Neural progenitor cell (in vitro differentiated cells): ENCODE measurements around the gene YPEL2. TPM values are rescaled to one million over a fixed set of nuclear protein-coding genes. Genes with fewer than 3 reads are reported as not detected.

Experiments used
- DNase-seq: peaks from one replicate; pipeline ENCODE4 v3.0.0-alpha.2; 2016; ENCODE audit warnings: low spot score
- H2AFZ ChIP-seq: fragments of 200-600 bp; sonication (generic); replicated peaks from 2 replicates; pipeline ENCODE4 v1.6.1; 2016; ENCODE audit warnings: antibody characterized with exemption
- H3F3A ChIP-seq: fragments of 200-600 bp; sonication (generic); 2 replicates; pipeline ENCODE4 v1.6.1; 2016; ENCODE audit warnings: antibody characterized with exemption, low read depth
- H3K27ac ChIP-seq: fragments of 200-600 bp; sonication (generic); 2 replicates; pipeline ENCODE4 v1.5.1; 2016; ENCODE audit warnings: mild to moderate bottlenecking
- H3K27me3 ChIP-seq: fragments of 200-600 bp; sonication (generic); 2 replicates; pipeline ENCODE4 v1.6.1; 2016; ENCODE audit warnings: mild to moderate bottlenecking, moderate library complexity
- H3K36me3 ChIP-seq: fragments of 200-600 bp; sonication (generic); 2 replicates; pipeline ENCODE4 v1.5.1; 2016
- H3K4me1 ChIP-seq: fragments of 200-600 bp; sonication (generic); 2 replicates; pipeline ENCODE4 v1.6.1; 2016; ENCODE audit warnings: mixed run types
- H3K4me2 ChIP-seq: fragments of 200-600 bp; sonication (generic); 2 replicates; pipeline ENCODE4 v1.6.1; 2016
- H3K4me3 ChIP-seq: fragments of 200-600 bp; sonication (generic); 2 replicates; pipeline ENCODE4 v1.5.1; 2016
- H3K79me2 ChIP-seq: fragments of 200-600 bp; sonication (generic); 2 replicates; pipeline ENCODE4 v1.6.1; 2016; ENCODE audit warnings: low read depth
- H3K9ac ChIP-seq: fragments of 200-600 bp; sonication (generic); 2 replicates; pipeline ENCODE4 v1.6.1; 2016
- H3K9me3 ChIP-seq: fragments of 200-600 bp; sonication (generic); 2 replicates; pipeline ENCODE4 v1.5.1; 2016; ENCODE audit warnings: low read depth
- H4K20me1 ChIP-seq: fragments of 200-600 bp; sonication (generic); 2 replicates; pipeline ENCODE4 v1.6.1; 2016; ENCODE audit warnings: low read depth
- H3K27ac Mint-ChIP-seq: 3 replicates; pipeline ENCODE4 v1.8.0; 2021; ENCODE audit warnings: mixed read lengths
- H3K27me3 Mint-ChIP-seq: 2 replicates; pipeline ENCODE4 v1.8.0; 2022; ENCODE audit warnings: low read depth, mild to moderate bottlenecking, inconsistent platforms, moderate library complexity, mixed read lengths; ENCODE audit not compliant: insufficient read depth
- H3K36me3 Mint-ChIP-seq: 3 replicates; pipeline ENCODE4 v1.8.0; 2021; ENCODE audit warnings: mixed read lengths
- H3K4me1 Mint-ChIP-seq: 3 replicates; pipeline ENCODE4 v1.8.0; 2021; ENCODE audit warnings: mixed read lengths
- H3K4me3 Mint-ChIP-seq: 3 replicates; pipeline ENCODE4 v1.8.0; 2021; ENCODE audit warnings: mild to moderate bottlenecking, moderate library complexity, mixed read lengths
- H3K9me3 Mint-ChIP-seq: 3 replicates; pipeline ENCODE4 v1.8.0; 2020; ENCODE audit warnings: mixed read lengths
- CTCF ChIP-seq: fragments of 200-600 bp; sonication (generic); IDR thresholded peaks from 2 replicates; pipeline ENCODE4 v1.5.1; 2017; ENCODE audit warnings: antibody characterized with exemption, mild to moderate bottlenecking
- EZH2 ChIP-seq: fragments of 200-600 bp; sonication (generic); IDR thresholded peaks from 2 replicates; pipeline ENCODE4 v1.6.1; 2017; ENCODE audit warnings: antibody characterized with exemption, mild to moderate bottlenecking, moderate library complexity
- EZH2phosphoT487 ChIP-seq: fragments of 200-600 bp; sonication (generic); IDR thresholded peaks from 2 replicates; pipeline ENCODE4 v1.6.1; 2017; ENCODE audit warnings: antibody characterized with exemption
- total RNA-seq: library from RNA; depleted of rRNA; stranded (reverse); fragments of >200 nt; gene quantifications from 2 replicates; pipeline ENCODE4 v1.2.3, GENCODE V29; 2015; ENCODE audit warnings: low replicate concordance

The YPEL2 gene
- total RNA-seq, 1 donor from 2014 or later = 38.0 TPM

GRCh38 chr17:59381716-59382570, 50.5 kb downstream of the YPEL2 start:
- H2AFZ ChIP-seq = no peak overlapping the region
- H3K4me1 ChIP-seq = peaks cover 5% of the 10 kb centered on the region
- H3K36me3 ChIP-seq = no peaks in the 10 kb centered on the region

GRCh38 chr17:59383893-59384292, 52.4 kb downstream of the YPEL2 start:
- Histone ChIP-seq H4K20me1 (peaks cover 40% of the 10 kb centered on the region), H3K4me2 (no peak overlapping the region), H3F3A (peaks cover 2% of the 10 kb centered on the region), H3K9ac (no peak overlapping the region), H2AFZ (no peak overlapping the region), H3K9me3 (no peaks in the 10 kb centered on the region), H3K27me3 (no peaks in the 10 kb centered on the region), H3K4me1 (peaks cover 5% of the 10 kb centered on the region), H3K4me3 (no peak overlapping the region), H3K79me2 (peaks cover 4% of the 10 kb centered on the region), H3K27ac (no peak overlapping the region), H3K36me3 (no peaks in the 10 kb centered on the region)
- Mint-ChIP-seq H3K27me3 (peaks cover 5% of the 10 kb centered on the region), H3K27ac (no peak overlapping the region), H3K4me3 (no peak overlapping the region), H3K36me3 (peaks cover 6% of the 10 kb centered on the region), H3K9me3 (no peaks in the 10 kb centered on the region), H3K4me1 (peaks cover 16% of the 10 kb centered on the region)
- no peak for DNase-seq
- TF ChIP-seq EZH2 = no peak
- no peak for TF ChIP-seq CTCF
- no peak for TF ChIP-seq EZH2phosphoT487

More at GRCh38 chr17:59381716-59382570, 50.5 kb downstream of the YPEL2 start:
- no peaks in the 10 kb centered on the region for H3K9me3 Mint-ChIP-seq
- Histone ChIP-seq H3K9ac (no peak overlapping the region), H3K79me2 (peaks cover 4% of the 10 kb centered on the region), H3K9me3 (no peaks in the 10 kb centered on the region), H3K4me3 (no peak overlapping the region), H3K27me3 (no peaks in the 10 kb centered on the region), H3F3A (no peaks in the 10 kb centered on the region), H4K20me1 (peaks cover 49% of the 10 kb centered on the region), H3K27ac (no peak overlapping the region), H3K4me2 (no peak overlapping the region)
- H3K27ac Mint-ChIP-seq = no peak overlapping the region
- peaks cover 1% of the 10 kb centered on the region for H3K36me3 Mint-ChIP-seq
- TF ChIP-seq EZH2 (no peak), CTCF (no peak), EZH2phosphoT487 (no peak)
- DNase-seq = no peak
- peaks cover 2% of the 10 kb centered on the region for H3K27me3 Mint-ChIP-seq
- H3K4me1 Mint-ChIP-seq = peaks cover 11% of the 10 kb centered on the region
- no peak overlapping the region for H3K4me3 Mint-ChIP-seq

GRCh38 chr17:59387351-59388068, 56.1 kb downstream of the YPEL2 start:
- Mint-ChIP-seq H3K4me1 (peaks cover 11% of the 10 kb centered on the region), H3K36me3 (peaks cover 10% of the 10 kb centered on the region), H3K27ac (peak overlapping the region; percentile 76), H3K4me3 (no peak overlapping the region), H3K9me3 (no peaks in the 10 kb centered on the region), H3K27me3 (peaks cover 4% of the 10 kb centered on the region)
- TF ChIP-seq EZH2phosphoT487 = no peak
- peaks cover 4% of the 10 kb centered on the region for H3K79me2 ChIP-seq
- H3K27me3 ChIP-seq = no peaks in the 10 kb centered on the region
- H3K4me3 ChIP-seq = no peak overlapping the region
- no peaks in the 10 kb centered on the region for H3K36me3 ChIP-seq
- DNase-seq = no peak
- H3F3A ChIP-seq = peaks cover 2% of the 10 kb centered on the region
- no peak overlapping the region for H3K9ac ChIP-seq
- no peak overlapping the region for H3K27ac ChIP-seq
- H3K4me2 ChIP-seq = no peak overlapping the region
- H3K9me3 ChIP-seq = no peaks in the 10 kb centered on the region
- H2AFZ ChIP-seq = no peak overlapping the region
- no peaks in the 10 kb centered on the region for H3K4me1 ChIP-seq
- H4K20me1 ChIP-seq = peaks cover 17% of the 10 kb centered on the region
